Left lung (tissue), 10 donors: ENCODE data around the gene RGS3. TPM values are rescaled to one million over a fixed set of nuclear protein-coding genes. Genes with fewer than 3 reads are reported as not detected.

Experiments
- ATAC-seq: fragments of 200-7000 bp; cut with Tn5 transposase; one replicate; pipeline ENCODE4 v1.9.1; 2020; ENCODE audit warnings: moderate library complexity
- DNase-seq, 4 donors: peaks; one replicate each; pipeline ENCODE4 v3.0.0-alpha.2; 2013 to 2020
- H3K27ac ChIP-seq, 2 donors: fragments of 200-600 bp; sonication (generic) in 1 of 2; one replicate each; pipeline versions ENCODE4 v1.5.0 to v1.8.0; 2020 to 2021
- H3K27me3 ChIP-seq, 2 donors: fragments of 200-600 bp; sonication (generic) in 1 of 2; one replicate each; pipeline versions ENCODE4 v1.5.0 to v1.8.0; 2020 to 2021
- H3K36me3 ChIP-seq, 2 donors: fragments of 200-600 bp; sonication (generic) in 1 of 2; one replicate each; pipeline versions ENCODE4 v1.5.0 to v1.8.0; 2020 to 2021
- H3K4me1 ChIP-seq, 2 donors: fragments of 200-600 bp; one replicate each; pipeline ENCODE4 v1.8.0; 2021
- H3K4me3 ChIP-seq, 2 donors: fragments of 200-600 bp; sonication (generic) in 1 of 2; one replicate each; pipeline versions ENCODE4 v1.5.0 to v1.8.0; 2020 to 2021; ENCODE audit warnings: mild to moderate bottlenecking in 1 of 2
- H3K9me3 ChIP-seq, 2 donors: fragments of 200-600 bp; sonication (generic) in 1 of 2; one replicate each; pipeline versions ENCODE4 v1.5.0 to v1.8.0; 2020 to 2021
- CTCF ChIP-seq, 2 donors: fragments of 200-600 bp; sonication (generic) in 1 of 2; IDR thresholded peaks; one replicate each; pipeline versions ENCODE4 v1.5.0 to v1.8.0; 2021; ENCODE audit warnings: antibody characterized with exemption in 2 of 2
- intact Hi-C, 2 donors: fragments of 100-400 bp; cut with DNase I; formaldehyde crosslinking; loops; one replicate each; pipeline versions ENCODE4 v1.11.2 to v1.14.2; 2022
- polyA plus RNA-seq, 6 donors: library from polyadenylated mRNA; unstranded; fragments of 120-200 nt; gene quantifications; one replicate each; pipeline ENCODE4 v1.2.1, GENCODE V29; 2013; ENCODE audit not compliant: insufficient read length in 6 of 6
- total RNA-seq, 2 donors: library from RNA; stranded (reverse); fragmentation: NEBNext Ultra II Directional; extraction: Animal tissue kit (Norgen Biotek cat#: 25700); gene quantifications; one replicate each; pipeline ENCODE4 v1.2.1, GENCODE V29; 2021
- donor health status: DM: no; HTN: yes; CAD: no.
- donor health status: DM: no; HTN: no; CAD: no.

RGS3 gene
- total and polyA plus RNA-seq, 8 donors: 69.6 to 96.9 (median 77.4) TPM

- peaks cover 0 to 3% of the 10 kb centered on the region in 2 donors for H3K36me3 ChIP-seq
- H3K4me3 ChIP-seq: no peak overlapping the region
- no peaks in the 10 kb centered on the region for H3K9me3 ChIP-seq
- intact Hi-C loops: no loop called here
- ATAC-seq (no peak), DNase-seq (no peak)
- TF ChIP-seq CTCF (IDR thresholded peaks at IDR 0.05): no peak
- H3K27me3 ChIP-seq: no peaks in the 10 kb centered on the region
- H3K27ac ChIP-seq: no peak overlapping the region
- H3K4me1 ChIP-seq: peaks cover 2 to 8% of the 10 kb centered on the region in 2 donors
Observed at GRCh38 chr9:113513111-113513510, 49.6 kb downstream of the RGS3 start.

GRCh38 chr9:113513536-113513935, 50.0 kb downstream of the RGS3 start:
- no peak for ATAC-seq
- intact Hi-C loops: no loop called here
- H3K36me3 ChIP-seq: peaks cover 0 to 3% of the 10 kb centered on the region in 2 donors

GRCh38 chr9:113514061-113514460, 50.5 kb downstream of the RGS3 start:
- H3K4me1 ChIP-seq: peaks cover 2 to 6% of the 10 kb centered on the region in 2 donors
- no peak overlapping the region for H3K27ac ChIP-seq
- no peak overlapping the region for H3K4me3 ChIP-seq
- no peak for DNase-seq
- no peaks in the 10 kb centered on the region for H3K9me3 ChIP-seq
- peaks cover 0 to 3% of the 10 kb centered on the region in 2 donors for H3K36me3 ChIP-seq
- TF ChIP-seq CTCF (IDR thresholded peaks at IDR 0.05): no peak
- no peaks in the 10 kb centered on the region for H3K27me3 ChIP-seq
- intact Hi-C loops: no loop called here
- ATAC-seq: no peak

More at GRCh38 chr9:113513536-113513935, 50.0 kb downstream of the RGS3 start:
- no peak for TF ChIP-seq CTCF (IDR thresholded peaks at IDR 0.05)
- Histone ChIP-seq H3K27ac (no peak overlapping the region), H3K4me1 (peaks cover 2 to 6% of the 10 kb centered on the region in 2 donors), H3K9me3 (no peaks in the 10 kb centered on the region), H3K4me3 (no peak overlapping the region), H3K27me3 (no peaks in the 10 kb centered on the region)
- DNase-seq: no peak

GRCh38 chr9:113514748-113515147, 51.2 kb downstream of the RGS3 start:
- no peaks in the 10 kb centered on the region for H3K27me3 ChIP-seq
- DNase-seq (no peak), ATAC-seq (no peak)
- H3K9me3 ChIP-seq: no peaks in the 10 kb centered on the region
- H3K36me3 ChIP-seq: peaks cover 0 to 3% of the 10 kb centered on the region in 2 donors
- no peak overlapping the region for H3K27ac ChIP-seq
- H3K4me1 ChIP-seq: peaks cover 2 to 6% of the 10 kb centered on the region in 2 donors
- no peak for TF ChIP-seq CTCF (IDR thresholded peaks at IDR 0.05)
- intact Hi-C loops: no loop called here
- H3K4me3 ChIP-seq: no peak overlapping the region

- Histone ChIP-seq H3K36me3 (peaks cover 0 to 3% of the 10 kb centered on the region in 2 donors), H3K4me1 (peaks cover 4 to 15% of the 10 kb centered on the region in 2 donors), H3K27me3 (no peaks in the 10 kb centered on the region), H3K27ac (no peak overlapping the region), H3K4me3 (no peak overlapping the region), H3K9me3 (no peaks in the 10 kb centered on the region)
- ATAC-seq (no peak), DNase-seq (no peak)
- no peak for TF ChIP-seq CTCF (IDR thresholded peaks at IDR 0.05)
- intact Hi-C loops: no loop called here
Observed at GRCh38 chr9:113515862-113516261, 52.3 kb downstream of the RGS3 start.
